HepG2 (cell line): Measurements from ENCODE around the gene AQP12A. TPM values are rescaled to one million over a fixed set of nuclear protein-coding genes. Genes with fewer than 3 reads are reported as not detected.

Source experiments
- ATAC-seq: fragments of 200-7000 bp; cut with Tn5 transposase; 3 replicates; pipeline ENCODE4 v1.9.1; 2020; ENCODE audit warnings: mild to moderate bottlenecking, moderate library complexity
- BruUV-seq: library from RNA; stranded (reverse); fragments of 400-500 nt; replicated peaks from 2 replicates; lab custom pipeline; 2021; lab: Mats Ljungman, UMichigan
- CTCF ChIA-PET: fragments of 300-600 bp; formaldehyde crosslinking; extraction: SDS; loops from one replicate; lab custom pipeline; 2021; ENCODE audit warnings: low total read pairs, inconsistent platforms, low intra/inter-chr PET ratio; lab: Yijun Ruan, JAX
- POLR2A ChIA-PET: fragments of 350-600 bp; sonication (Branson Sonifier 250); formaldehyde crosslinking; loops from one replicate; lab custom pipeline; 2020; ENCODE audit warnings: antibody characterized with exemption, inconsistent platforms; lab: Yijun Ruan, JAX
- DNase-seq: peaks from one replicate; pipeline ENCODE4 v3.0.0-alpha.2; 2015; ENCODE audit warnings: low spot score
- FAIRE-seq: peaks from 3 replicates; lab custom pipeline; 2011; peaks lifted over from hg19 to GRCh38; lab: Jason Lieb, UNC
- H2AFZ ChIP-seq: one replicate; pipeline ENCODE4 v1.6.1; 2011; ENCODE audit warnings: low read length, inconsistent platforms
- H3K27ac ChIP-seq: fragments of 300-600 bp; 3 replicates; pipeline ENCODE4 v1.8.0; 2011; ENCODE audit warnings: mixed run types, mild to moderate bottlenecking, mixed read lengths, low read length, inconsistent platforms; ENCODE audit not compliant: insufficient read depth; ENCODE audit errors: extremely low read length
- H3K27me3 ChIP-seq, 2 experiments: fragments of 200-600 bp in 1 of 2; 2 replicates in 1 of 2; 3 replicates in 1 of 2; pipeline versions ENCODE4 v1.6.0 to v1.8.0; 2011; ENCODE audit warnings: low read length in 2 of 2, mild to moderate bottlenecking in 2 of 2, moderate library complexity in 2 of 2, inconsistent platforms in 1 of 2; ENCODE audit not compliant: insufficient read depth in 2 of 2, control insufficient read depth in 1 of 2
- H3K36me3 ChIP-seq, 2 experiments: fragments of 200-600 bp in 1 of 2; replicated peaks in 1 of 2; 2 replicates in 1 of 2; 3 replicates in 1 of 2; pipeline versions ENCODE4 v1.5.1 to v1.8.0; 2011; ENCODE audit warnings: low read length in 2 of 2, inconsistent platforms in 1 of 2; ENCODE audit not compliant: insufficient read depth in 2 of 2, control insufficient read depth in 1 of 2
- H3K4me1 ChIP-seq: 2 replicates; pipeline ENCODE4 v1.5.1; 2012; ENCODE audit warnings: low read length, inconsistent platforms; ENCODE audit not compliant: insufficient read depth
- H3K4me2 ChIP-seq: 2 replicates; pipeline ENCODE4 v1.6.0; 2011; ENCODE audit warnings: low read depth, low read length, inconsistent platforms
- H3K4me3 ChIP-seq, 3 experiments: fragments of 200-600 bp in 1 of 3; sonication (generic), shearing (Covaris generic) in 1 of 3; replicated peaks in 1 of 3; 2 replicates each; pipeline ENCODE4 v1.5.1; 2011 to 2016; ENCODE audit warnings: low read length in 3 of 3, inconsistent platforms in 2 of 3, low read depth in 2 of 3, mild to moderate bottlenecking in 2 of 3, control low read depth in 1 of 3, mixed read lengths in 1 of 3; ENCODE audit not compliant: insufficient read depth in 1 of 3
- H3K79me2 ChIP-seq: one replicate; pipeline ENCODE4 v1.6.1; 2011; ENCODE audit warnings: low read length, inconsistent platforms; ENCODE audit not compliant: insufficient read depth
- H3K9ac ChIP-seq: 2 replicates; pipeline ENCODE4 v1.6.0; 2011; ENCODE audit warnings: mild to moderate bottlenecking, low read depth, low read length, inconsistent platforms; ENCODE audit not compliant: insufficient read depth
- H3K9me3 ChIP-seq: 2 replicates; pipeline ENCODE4 v1.5.1; 2012; ENCODE audit warnings: mild to moderate bottlenecking, low read length
- H4K20me1 ChIP-seq: 2 replicates; pipeline ENCODE4 v1.6.0; 2011; ENCODE audit warnings: inconsistent platforms, mild to moderate bottlenecking, low read length, moderate library complexity; ENCODE audit not compliant: insufficient read depth
- AKNA ChIP-seq: sonication (generic); formaldehyde crosslinking; IDR thresholded peaks from 2 replicates; pipeline ENCODE4 v1.4.0; 2020; ENCODE audit warnings: missing genetic modification reagents, borderline replicate concordance
- MXI1 ChIP-seq: IDR thresholded peaks from 3 replicates; pipeline ENCODE4 v1.6.1; 2012; ENCODE audit warnings: low read depth, low read length, inconsistent platforms, borderline replicate concordance
- NCOR1 ChIP-seq: fragments of 200-600 bp; sonication (generic); IDR thresholded peaks from 2 replicates; pipeline ENCODE4 v1.7.0; 2017; ENCODE audit warnings: antibody characterized with exemption, low read length, borderline replicate concordance
- NRL ChIP-seq: sonication (generic); formaldehyde crosslinking; IDR thresholded peaks from 2 replicates; pipeline ENCODE4 v1.5.0; 2020; ENCODE audit warnings: missing genetic modification reagents, mild to moderate bottlenecking, moderate library complexity, borderline replicate concordance
- ZNF569 ChIP-seq: sonication (generic); formaldehyde crosslinking; IDR thresholded peaks from 2 replicates; pipeline ENCODE4 v1.5.0; 2020; ENCODE audit warnings: mild to moderate bottlenecking, missing genetic modification reagents, moderate library complexity, borderline replicate concordance
- ZNF615 ChIP-seq: sonication (generic); formaldehyde crosslinking; IDR thresholded peaks from 2 replicates; pipeline ENCODE4 v1.5.0; 2020; ENCODE audit warnings: mild to moderate bottlenecking, missing genetic modification reagents, borderline replicate concordance
- WGBS: methylation state at CpG from one replicate; pipeline ENCODE4 v1.1.6; 2017; ENCODE audit warnings: low lambda C conversion rate; 5-methylcytosine and 5-hydroxymethylcytosine counted together
- in situ Hi-C: cut with HindIII; loops from 2 replicates; pipeline ENCODE4 v1.10.0; 2017; ENCODE audit warnings: low pct_unique_long_range_greater_than_20kb; ENCODE audit not compliant: extremely low pct_ligation_motif_present
- intact Hi-C: fragments of 100-400 bp; cut with micrococcal nuclease; formaldehyde crosslinking; loops from one replicate; pipeline ENCODE4 v1.10.0; 2022; ENCODE audit not compliant: unreplicated experiment
- polyA plus RNA-seq, 8 experiments: library from polyadenylated mRNA; depleted of rRNA in 3 of 8; stranded (reverse) in 7 of 8; unstranded in 1 of 8; fragments of >200 nt; fragmentation: Illumina TruSeq in 4 of 8; extraction: Trizol in 4 of 8; gene quantifications; 2 replicates each; pipeline versions ENCODE4 v1.2.1 to v1.2.3, GENCODE V29; 2011 to 2016; ENCODE audit warnings: low read depth in 4 of 8, missing spikeins in 1 of 8, mixed read lengths in 1 of 8; ENCODE audit not compliant: insufficient read depth in 1 of 8
- total RNA-seq, 5 experiments: library from RNA; depleted of rRNA; stranded (reverse); fragments of >200 nt; fragmentation: Illumina TruSeq; extraction: Trizol; gene quantifications; 2 replicates each; pipeline ENCODE4 v1.2.3, GENCODE V29; 2016; ENCODE audit warnings: low read depth in 1 of 5

The AQP12A gene
- total and polyA plus RNA-seq, 2 of the 13 experiments (the other 11 are each of a cell fraction or from before 2014, with no cell fraction given), result not detected

- Histone ChIP-seq H3K79me2 (no peaks in the 10 kb centered on the region), H3K4me3 (no peak overlapping the region), H3K4me1 (no peaks in the 10 kb centered on the region), H3K36me3 (no peaks in the 10 kb centered on the region), H3K9me3 (peaks cover 4% of the 10 kb centered on the region), H3K9ac (no peak overlapping the region), H3K4me2 (no peak overlapping the region), H3K27ac (no peak overlapping the region), H2AFZ (no peak overlapping the region), H3K27me3 (peaks cover 0 to 12% of the 10 kb centered on the region in 2 experiments; a peak in 1 of 5 replicates), H4K20me1 (no peaks in the 10 kb centered on the region)
- BruUV-seq, result no TSS peak
- CTCF ChIA-PET, result no interaction called here
- DNase-seq (no peak), ATAC-seq (no peak), FAIRE-seq (no peak)
- POLR2A ChIA-PET, result no interaction called here
- in situ Hi-C loops, result no loop called here
- intact Hi-C loops, result no loop called here
- TF ChIP-seq NRL (CRISPR knock-in tag), result no peak
- no peak for TF ChIP-seq ZNF569
- TF ChIP-seq AKNA (CRISPR knock-in tag), result no peak
- no peak for TF ChIP-seq NCOR1
- peak; percentile 100 for TF ChIP-seq ZNF615 (CRISPR knock-in tag)
- TF ChIP-seq MXI1, result no peak
- WGBS, result 2% methylated on average over 1 of the region's 1 CpG
Measured at GRCh38 chr2:240664622-240665021, 27.0 kb upstream of the AQP12A start.
